Adrenal gland (tissue), 5 donors: ENCODE results near the gene RAMP1.

ENCODE experiments used
- CTCF ChIP-seq, 6 experiments: fragments of 450-650 bp in 4 of 6; fragments of 200-600 bp in 2 of 6; sonication (generic) in 1 of 6; IDR thresholded peaks; 1 replicate in 5 of 6; 2 replicates in 1 of 6; pipeline versions ENCODE4 v1.5.1 to v1.8.0; 2016 to 2021; ENCODE audit warnings: antibody characterized with exemption in 6 of 6, mild to moderate bottlenecking in 2 of 6, moderate library complexity in 1 of 6
- POLR2A ChIP-seq, 2 donors: fragments of 450-650 bp; IDR thresholded peaks; one replicate each; pipeline ENCODE4 v1.6.1; 2017; ENCODE audit warnings: antibody characterized with exemption in 2 of 2, mild to moderate bottlenecking in 2 of 2, moderate library complexity in 1 of 2
- donor health status: DM: no; HTN: no; CAD: no.

GRCh38 chr2:237901932-237902850 lies 42.8 kb downstream of the RAMP1 start:
- TF ChIP-seq CTCF (IDR thresholded peaks at IDR 0.05) (no peak), POLR2A (IDR thresholded peaks at IDR 0.05) (no peak)
